CD4-positive, alpha-beta T cell treated with Interleukin-1 beta for 1 hour (primary cell): ENCODE data around the gene ANO2.
"Not testable (repeated sequence)": the region's sequence is repeated elsewhere in the genome, so short reads cannot be mapped to it uniquely, and the experiment has no call there.

Experiments
- DNase-seq, 2 donors: peaks; one replicate each; pipeline ENCODE4 v3.0.0-alpha.2; 2020 to 2022

ANO2 gene

GRCh38 chr12:5716976-5717375 lies 228.1 kb downstream of the ANO2 start:
- no peak for DNase-seq

GRCh38 chr12:5716201-5716600 lies 228.9 kb downstream of the ANO2 start:
- DNase-seq, result no peak

- DNase-seq, result no peak
Measured at GRCh38 chr12:5715021-5715420, 230.0 kb downstream of the ANO2 start.

GRCh38 chr12:5713599-5714081 lies 231.4 kb downstream of the ANO2 start:
- no peak for DNase-seq

GRCh38 chr12:5710260-5710878 lies 234.7 kb downstream of the ANO2 start:
- DNase-seq, result no peak

GRCh38 chr12:5708371-5708770 lies 236.7 kb downstream of the ANO2 start:
- no peak for DNase-seq

- DNase-seq, result no peak
Measured at GRCh38 chr12:5706247-5706646, 238.8 kb downstream of the ANO2 start.

GRCh38 chr12:5705791-5706190 lies 239.3 kb downstream of the ANO2 start:
- DNase-seq, result no peak

- DNase-seq, result no peak
Measured at GRCh38 chr12:5694759-5695409, 250.2 kb downstream of the ANO2 start.

GRCh38 chr12:5692850-5693249 lies 252.2 kb downstream of the ANO2 start:
- DNase-seq, result no peak

GRCh38 chr12:5691943-5692342 lies 253.1 kb downstream of the ANO2 start:
- no peak for DNase-seq

GRCh38 chr12:5690240-5690639 lies 254.8 kb downstream of the ANO2 start:
- no peak for DNase-seq

GRCh38 chr12:5689773-5690172 lies 255.3 kb downstream of the ANO2 start:
- DNase-seq, result no peak

- DNase-seq, result no peak
Measured at GRCh38 chr12:5688226-5688625, 256.8 kb downstream of the ANO2 start.

- DNase-seq, result no peak
Measured at GRCh38 chr12:5685935-5686334, 259.1 kb downstream of the ANO2 start.

GRCh38 chr12:5684989-5685388 lies 260.1 kb downstream of the ANO2 start:
- DNase-seq, result no peak

GRCh38 chr12:5682581-5682980 lies 262.5 kb downstream of the ANO2 start:
- DNase-seq, result no peak

- DNase-seq, result no peak
Measured at GRCh38 chr12:5678176-5678575, 266.9 kb downstream of the ANO2 start.

- DNase-seq, result not testable (repeated sequence)
Measured at GRCh38 chr12:5669624-5670023, 275.4 kb downstream of the ANO2 start.

GRCh38 chr12:5665615-5666014 lies 279.4 kb downstream of the ANO2 start:
- DNase-seq, result no peak

GRCh38 chr12:5661811-5662210 lies 283.2 kb downstream of the ANO2 start:
- no peak for DNase-seq

- no peak for DNase-seq
Measured at GRCh38 chr12:5660238-5660637, 284.8 kb downstream of the ANO2 start.

- not testable (repeated sequence) for DNase-seq
Measured at GRCh38 chr12:5658339-5658941, 286.6 kb downstream of the ANO2 start.

- DNase-seq, result no peak
Measured at GRCh38 chr12:5656836-5657235, 288.2 kb downstream of the ANO2 start.
